Colon (tissue), 2 donors: Measurements from ENCODE around the gene SNRNP27.

Experiments used
- FAIRE-seq: peaks from 2 replicates; lab custom pipeline; 2012; peaks lifted over from hg19 to GRCh38; lab: Jason Lieb, UNC
- donor health status: control.
- donor health status: control.

The SNRNP27 gene

GRCh38 chr2:69916106-69916505 is 22.4 kb downstream of the SNRNP27 start:
- no peak for FAIRE-seq

DNA sequence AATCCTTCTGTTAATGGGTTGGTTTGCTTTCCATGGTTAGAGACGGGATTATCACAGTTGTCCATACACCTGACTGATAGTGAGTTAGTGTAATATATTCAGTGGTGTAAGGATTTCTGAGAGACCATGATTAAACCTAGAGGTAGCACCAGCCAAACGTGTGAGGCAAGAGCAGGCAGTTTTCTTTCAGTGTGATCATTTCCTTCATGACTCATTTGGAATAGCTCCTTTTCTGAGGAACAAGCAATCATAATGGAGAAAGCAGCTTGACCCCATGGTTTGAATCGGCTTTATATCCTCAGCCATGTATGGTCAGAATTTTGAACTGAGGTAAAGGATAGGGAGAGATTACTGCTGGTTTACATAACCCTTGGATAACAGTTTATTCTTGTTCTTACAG is 24.1 kb downstream of the SNRNP27 start:
- FAIRE-seq, result no peak

DNA sequence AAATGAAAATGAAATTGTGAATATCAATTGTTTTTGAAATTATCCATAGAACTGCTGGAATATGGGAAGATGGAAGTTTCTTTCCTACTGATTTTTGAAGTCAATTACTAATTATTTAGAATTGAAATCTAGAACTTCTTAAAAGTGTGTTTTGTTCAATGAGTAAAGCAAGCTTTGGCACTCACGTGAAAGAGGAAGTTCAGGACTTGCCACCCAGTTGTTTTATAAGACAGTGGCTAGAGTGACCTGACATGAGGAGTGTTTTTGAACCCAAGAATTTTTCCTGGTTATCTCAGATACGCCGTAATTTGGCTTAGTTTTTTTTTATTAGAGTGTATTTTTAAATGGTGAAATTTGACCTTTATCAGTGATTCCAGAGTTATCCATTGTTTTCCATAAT is 24.6 kb downstream of the SNRNP27 start:
- no peak for FAIRE-seq

- FAIRE-seq, result no peak
These were observed 29.4 kb downstream of the SNRNP27 start for GRCh38 chr2:69923116-69923515.

DNA sequence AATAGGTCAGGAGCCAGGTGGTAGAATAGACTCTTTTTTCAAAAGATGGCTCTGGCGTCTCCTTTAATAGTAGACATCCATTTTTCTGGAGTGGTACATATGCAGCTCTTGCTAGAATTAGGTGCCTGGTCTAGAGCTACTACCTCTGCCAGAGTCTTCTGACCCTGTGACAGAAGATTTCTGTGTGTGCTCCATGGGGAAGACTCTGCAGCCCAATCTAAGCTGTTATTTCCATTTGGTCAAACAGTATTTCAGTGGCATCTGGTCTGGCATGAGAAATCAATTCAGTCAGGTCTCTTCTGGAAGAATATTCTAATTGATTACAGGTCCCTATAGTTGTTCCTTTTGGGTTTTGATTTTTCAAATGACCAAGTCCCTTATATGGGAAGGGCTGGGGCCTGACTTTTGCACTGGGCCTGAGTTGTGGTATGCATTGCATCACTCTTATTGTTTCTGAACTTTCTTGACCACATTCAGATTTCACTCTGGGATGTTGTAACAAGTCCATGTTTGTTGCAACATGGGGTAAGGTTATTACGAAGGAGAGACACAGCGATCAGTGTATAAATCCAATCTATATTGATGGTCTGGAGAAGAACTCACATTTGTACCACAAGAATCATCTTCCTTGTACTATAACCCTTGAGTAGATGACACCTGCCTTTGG is 33.2 kb downstream of the SNRNP27 start:
- no peak for FAIRE-seq

- FAIRE-seq, result no peak
These were observed 38.3 kb downstream of the SNRNP27 start for GRCh38 chr2:69931832-69932595.

DNA sequence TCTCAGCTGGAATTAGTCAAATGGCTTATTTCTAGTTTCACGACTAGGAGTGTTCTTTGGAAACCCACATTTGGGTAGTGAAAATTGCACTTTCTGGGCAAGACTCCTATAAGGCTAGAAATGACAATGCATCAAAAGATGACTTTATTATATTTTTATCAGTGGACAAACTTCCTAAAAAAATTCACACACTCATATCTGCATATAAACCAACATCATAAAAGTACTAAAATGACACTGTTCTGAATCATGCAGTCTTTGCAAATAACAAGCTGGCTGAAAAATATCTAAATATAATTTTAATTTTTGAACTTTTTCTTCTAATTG is 38.8 kb downstream of the SNRNP27 start:
- FAIRE-seq, result no peak

- no peak for FAIRE-seq
These were observed 39.6 kb downstream of the SNRNP27 start for GRCh38 chr2:69933254-69933828.

- no peak for FAIRE-seq
These were observed 40.3 kb downstream of the SNRNP27 start for GRCh38 chr2:69933839-69934613.

DNA sequence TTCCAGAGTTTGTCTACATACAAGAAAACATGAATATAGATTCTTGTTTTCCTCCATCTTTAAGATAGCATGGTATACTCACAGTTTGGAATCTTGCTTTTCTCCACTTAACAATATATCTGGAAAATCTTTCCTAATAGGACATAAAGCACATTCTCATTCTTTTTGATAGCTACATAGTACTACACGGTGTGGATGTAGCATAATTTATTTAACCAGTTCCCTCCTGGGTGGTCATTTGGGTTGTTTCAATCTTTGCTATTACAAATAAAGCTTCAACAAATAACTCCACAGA is 40.8 kb downstream of the SNRNP27 start:
- no peak for FAIRE-seq

- no peak for FAIRE-seq
These were observed 41.3 kb downstream of the SNRNP27 start for GRCh38 chr2:69935011-69935410.

- no peak for FAIRE-seq
These were observed 43.1 kb downstream of the SNRNP27 start for GRCh38 chr2:69936906-69937305.

GRCh38 chr2:69937968-69938367 is 44.2 kb downstream of the SNRNP27 start:
- FAIRE-seq, result no peak

GRCh38 chr2:69939722-69940121 is 46.0 kb downstream of the SNRNP27 start:
- FAIRE-seq, result no peak

DNA sequence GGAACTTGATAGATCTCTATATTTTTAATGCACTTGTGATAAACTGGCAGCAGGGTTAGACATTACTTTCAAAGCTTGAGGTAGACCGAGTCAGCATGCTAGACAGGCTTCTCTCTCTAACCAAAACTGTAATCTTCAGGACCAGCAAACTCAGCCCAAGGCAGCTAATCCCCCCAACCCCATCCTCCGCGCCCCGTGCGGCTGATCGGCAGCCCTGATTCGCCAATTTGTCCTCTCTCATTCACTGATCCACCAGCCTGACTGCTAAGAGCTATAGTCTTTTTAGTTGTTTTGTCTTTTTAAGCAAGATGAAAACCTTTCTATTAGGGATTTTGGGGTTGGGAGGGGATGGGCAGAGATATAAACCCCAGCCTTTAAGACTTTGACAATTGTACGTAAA is 46.9 kb downstream of the SNRNP27 start:
- FAIRE-seq, result no peak

GRCh38 chr2:69943000-69943842 is 49.5 kb downstream of the SNRNP27 start:
- no peak for FAIRE-seq

GRCh38 chr2:69943843-69944525 is 50.2 kb downstream of the SNRNP27 start:
- no peak for FAIRE-seq

GRCh38 chr2:69944756-69945155 is 51.0 kb downstream of the SNRNP27 start:
- FAIRE-seq, result no peak

- no peak for FAIRE-seq
These were observed 51.7 kb downstream of the SNRNP27 start for GRCh38 chr2:69945441-69945840.

DNA sequence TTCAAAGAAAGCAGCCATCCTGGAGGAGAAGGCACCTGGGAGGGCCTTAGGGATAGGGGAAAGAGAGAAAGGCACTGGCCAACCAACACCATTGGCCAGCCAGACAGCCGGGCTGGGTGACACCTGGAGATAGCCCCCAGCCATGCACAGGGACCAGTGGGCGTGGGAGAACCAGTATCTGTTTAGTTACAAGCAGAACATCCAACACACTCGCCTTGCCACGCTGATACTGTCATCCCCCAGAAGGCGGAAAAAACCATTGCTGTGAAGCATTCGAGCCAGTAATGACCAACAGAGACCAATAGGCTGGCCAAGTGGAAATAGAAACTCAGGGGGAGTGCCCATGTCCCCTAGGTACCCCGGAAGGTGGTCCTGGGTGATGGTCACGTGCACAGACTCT is 52.2 kb downstream of the SNRNP27 start:
- no peak for FAIRE-seq
